ENCODE data around the gene KIRREL2. TPM values are rescaled to one million over a fixed set of nuclear protein-coding genes. Genes with fewer than 3 reads are reported as not detected.
A peak's percentile ranks its signal among the peaks of the same experiment; 100 is the strongest.

Gene KIRREL2
- polyA plus RNA-seq, 3 donors, result not detected

- H4K20me1 ChIP-seq (ENCODE audit: insufficient read depth, low read length), result peaks cover 42% of the 10 kb centered on the region
- TF ChIP-seq CTCF (IDR thresholded peaks at IDR 0.05), result no peak
- H3K27ac ChIP-seq (ENCODE audit: low read depth in 1 of 2, low read length in 2 of 2), result no peak overlapping the region
- peaks cover 2 to 3% (median 2%) of the 10 kb centered on the region in 3 donors for H3K27me3 Mint-ChIP-seq (ENCODE audit: low read depth in 3 of 3)
- no peak overlapping the region for H3K4me2 ChIP-seq (replicated peaks; ENCODE audit: extremely low read depth, low read length, poor library complexity, severe bottlenecking)
- H3K4me3 ChIP-seq (replicated peaks in 1 of 3; ENCODE audit: low read depth in 2 of 3, low read length in 3 of 3), result no peak overlapping the region
- no peaks in the 10 kb centered on the region for H3K27me3 ChIP-seq (ENCODE audit: control insufficient read depth in 2 of 2, insufficient read depth in 2 of 2, low read length in 2 of 2)
- H3K27ac Mint-ChIP-seq, result peak overlapping the region in 4 of 7 donors; percentile 40 to 74 (median 49)
- H3K4me1 Mint-ChIP-seq, result peaks cover 7% of the 10 kb centered on the region
- WGBS (ENCODE audit: insufficient coverage), result 95% methylated on average over 6 of the region's 6 CpGs
- H3K9me3 Mint-ChIP-seq, result no peaks in the 10 kb centered on the region
- H3K9me3 ChIP-seq (replicated peaks in 1 of 2; ENCODE audit: control insufficient read depth in 1 of 2, insufficient read depth in 1 of 2, low read length in 2 of 2), result no peaks in the 10 kb centered on the region
- no peaks in the 10 kb centered on the region for H3K4me1 ChIP-seq (ENCODE audit: control insufficient read depth in 1 of 2, insufficient read depth in 2 of 2, low read length in 2 of 2)
- DNase-seq, result no peak
- H3K4me3 Mint-ChIP-seq, result no peak overlapping the region
- no peak overlapping the region for H2AFZ ChIP-seq (ENCODE audit: insufficient read depth, low read depth, low read length, poor library complexity, severe bottlenecking)
- intact Hi-C loops (cut with micrococcal nuclease), result no loop called here
- peaks cover 1% of the 10 kb centered on the region for H3K79me2 ChIP-seq (ENCODE audit: insufficient read depth, low read length)
- H3K36me3 ChIP-seq (replicated peaks in 1 of 2; ENCODE audit: control insufficient read depth in 1 of 2, insufficient read depth in 2 of 2, low read length in 2 of 2), result peaks cover 30 to 38% of the 10 kb centered on the region in 2 donors
- peaks cover 35 to 42% of the 10 kb centered on the region in 2 donors for H3K36me3 Mint-ChIP-seq
- no peak overlapping the region for H3K9ac ChIP-seq (ENCODE audit: insufficient read depth, low read length, poor library complexity, severe bottlenecking)
Observed at GRCh38 chr19:35885225-35885738, 28.6 kb downstream of the KIRREL2 start.

DNA sequence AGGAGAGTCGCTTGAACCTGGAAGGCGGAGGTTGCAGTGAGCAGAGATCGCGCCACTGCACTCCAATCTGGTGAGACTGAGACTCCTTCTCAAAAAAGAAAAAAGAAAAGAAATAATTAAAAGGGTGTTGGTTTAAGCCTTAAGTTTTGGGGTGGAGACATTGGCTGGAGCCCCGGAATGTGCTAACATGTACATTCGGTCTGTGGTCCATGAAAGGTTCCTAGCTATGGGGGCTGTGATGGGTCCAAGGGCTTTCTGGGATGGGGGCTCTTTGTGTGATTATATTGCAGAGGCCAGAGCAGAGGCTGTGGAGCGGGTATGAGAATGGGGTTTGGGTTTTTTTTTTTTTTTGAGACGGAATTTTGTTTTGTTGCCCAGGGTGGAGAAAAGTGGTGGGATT, 29.2 kb downstream of the KIRREL2 start:
- Mint-ChIP-seq H3K4me1 (peaks cover 7% of the 10 kb centered on the region), H3K36me3 (peaks cover 40 to 48% of the 10 kb centered on the region in 2 donors), H3K27me3 (ENCODE audit: low read depth in 3 of 3) (peaks cover 2 to 3% (median 2%) of the 10 kb centered on the region in 3 donors), H3K27ac (peak overlapping the region in 1 of 7 donors; percentile 74), H3K4me3 (no peak overlapping the region), H3K9me3 (no peaks in the 10 kb centered on the region)
- H2AFZ ChIP-seq (ENCODE audit: insufficient read depth, low read depth, low read length, poor library complexity, severe bottlenecking), result no peak overlapping the region
- peaks cover 36 to 44% of the 10 kb centered on the region in 2 donors for H3K36me3 ChIP-seq (replicated peaks in 1 of 2; ENCODE audit: control insufficient read depth in 1 of 2, insufficient read depth in 2 of 2, low read length in 2 of 2)
- WGBS (ENCODE audit: insufficient coverage), result 96% methylated on average over 6 of the region's 8 CpGs
- H3K4me3 ChIP-seq (replicated peaks in 1 of 3; ENCODE audit: low read depth in 2 of 3, low read length in 3 of 3), result no peak overlapping the region
- intact Hi-C loops (cut with micrococcal nuclease), result no loop called here
- H4K20me1 ChIP-seq (ENCODE audit: insufficient read depth, low read length), result peaks cover 49% of the 10 kb centered on the region
- H3K79me2 ChIP-seq (ENCODE audit: insufficient read depth, low read length), result peaks cover 5% of the 10 kb centered on the region
- H3K4me1 ChIP-seq (ENCODE audit: control insufficient read depth in 1 of 2, insufficient read depth in 2 of 2, low read length in 2 of 2), result no peaks in the 10 kb centered on the region
- H3K9me3 ChIP-seq (replicated peaks in 1 of 2; ENCODE audit: control insufficient read depth in 1 of 2, insufficient read depth in 1 of 2, low read length in 2 of 2), result no peaks in the 10 kb centered on the region
- no peak overlapping the region for H3K9ac ChIP-seq (ENCODE audit: insufficient read depth, low read length, poor library complexity, severe bottlenecking)
- no peak overlapping the region for H3K4me2 ChIP-seq (replicated peaks; ENCODE audit: extremely low read depth, low read length, poor library complexity, severe bottlenecking)
- no peak for DNase-seq
- H3K27ac ChIP-seq (ENCODE audit: low read depth in 1 of 2, low read length in 2 of 2), result no peak overlapping the region
- H3K27me3 ChIP-seq (ENCODE audit: control insufficient read depth in 2 of 2, insufficient read depth in 2 of 2, low read length in 2 of 2), result no peaks in the 10 kb centered on the region
- no peak for TF ChIP-seq CTCF (IDR thresholded peaks at IDR 0.05)

Measured in CD14-positive monocyte (primary cell).